ENCODE results near the gene FOXP1. TPM values are rescaled to one million over a fixed set of nuclear protein-coding genes. Genes with fewer than 3 reads are reported as not detected.

FOXP1 gene
- total and polyA plus RNA-seq, 2 donors (not counting 1 experiment from before 2014, with no cell fraction given) = 91.1 to 508 TPM

- POLR2A ChIA-PET = interaction anchor here (0.7 to 1.7 kb wide), 2 partner anchors 18 to 514 kb away, joined by 3 to 4 read pairs; no protein-coding TSS in a partner anchor
- no peaks in the 10 kb centered on the region for H3K9me3 Mint-ChIP-seq (ENCODE audit: insufficient read depth)
- Histone ChIP-seq H3K27me3 (replicated peaks in 1 of 4; ENCODE audit: control extremely low read depth in 1 of 4, control insufficient read depth in 3 of 4, insufficient read depth in 4 of 4, low read length in 3 of 4) (no peaks in the 10 kb centered on the region), H3K4me2 (replicated peaks; ENCODE audit: low read depth, low read length, poor library complexity, severe bottlenecking) (peak overlapping the region; percentile 5), H3K79me2 (ENCODE audit: control insufficient read depth, insufficient read depth, low read length) (peaks cover 89% of the 10 kb centered on the region), H2AFZ (ENCODE audit: insufficient read depth, low read depth, low read length, poor library complexity, severe bottlenecking) (no peak overlapping the region), H3K9me3 (ENCODE audit: control extremely low read depth in 1 of 3, control insufficient read depth in 2 of 3, insufficient read depth in 1 of 3, low read length in 2 of 3) (no peaks in the 10 kb centered on the region), H3K4me1 (ENCODE audit: control insufficient read depth in 2 of 2, insufficient read depth in 2 of 2, low read length in 2 of 2) (peaks cover 54 to 66% of the 10 kb centered on the region in 2 donors), H3K36me3 (replicated peaks in 1 of 2; ENCODE audit: control extremely low read depth in 1 of 2, control insufficient read depth in 1 of 2, extremely low read depth in 1 of 2, insufficient read depth in 2 of 2, low read length in 1 of 2) (no peaks in the 10 kb centered on the region), H4K20me1 (ENCODE audit: control insufficient read depth, insufficient read depth, low read length, poor library complexity, severe bottlenecking) (peaks cover 43% of the 10 kb centered on the region), H3K4me3 (ENCODE audit: control extremely low read depth in 1 of 5, extremely low read depth in 1 of 5, insufficient read depth in 1 of 5, low read depth in 2 of 5, low read length in 4 of 5) (no peak overlapping the region), H3K27ac (ENCODE audit: low read length in 2 of 2) (peak overlapping the region in 1 of 2 donors; percentile 58), H3K9ac (ENCODE audit: low read length) (no peak overlapping the region)
- peak overlapping the region; percentile 67 for H3K27ac Mint-ChIP-seq
- WGBS (ENCODE audit: insufficient coverage) = 54% methylated on average over 2 of the region's 6 CpGs
- DNase-seq = no peak
- H3K27me3 Mint-ChIP-seq = no peaks in the 10 kb centered on the region
- CTCF ChIA-PET = interaction anchor here (0.6 to 5.5 kb wide), 21 partner anchors 8 to 518 kb away, joined by 3 to 64 read pairs (median 4); no protein-coding TSS in a partner anchor
- intact Hi-C loops (cut with micrococcal nuclease) = loop anchor here (5.0 kb wide), 1 partner anchor 444 kb away; no protein-coding TSS in a partner anchor
- H3K4me1 Mint-ChIP-seq = peaks cover 66% of the 10 kb centered on the region
- peak overlapping the region; percentile 43 for H3K4me3 Mint-ChIP-seq
- no peak for TF ChIP-seq EZH2 (IDR thresholded peaks at IDR 0.05; ENCODE audit: borderline replicate concordance, insufficient read depth, low read depth, low read length, poor library complexity, severe bottlenecking)
- TF ChIP-seq CTCF (IDR thresholded peaks at IDR 0.05) = no peak
- no peak for ATAC-seq (ENCODE audit: low read depth)
Measured at GRCh38 chr3:71067977-71068654, 515.4 kb downstream of the FOXP1 start.

DNA sequence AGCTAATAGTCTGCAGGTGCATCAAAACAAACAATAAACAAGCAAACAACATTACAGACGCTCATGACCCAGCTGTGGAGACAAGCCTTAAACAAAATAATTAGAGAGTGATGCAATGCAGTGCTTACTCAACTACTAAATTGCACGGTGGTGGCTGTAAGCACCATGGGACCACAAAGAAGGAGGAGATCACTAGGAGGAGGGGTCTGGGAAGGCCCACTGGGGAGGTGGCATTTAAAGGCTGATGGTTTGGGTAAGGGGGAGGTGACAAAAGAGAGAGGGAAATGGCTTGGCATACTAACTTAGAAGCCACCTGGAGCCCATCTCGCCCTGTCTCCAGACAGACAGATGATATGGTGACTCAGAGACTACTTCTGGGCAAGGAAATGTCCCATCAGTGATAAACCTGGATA is 516.7 kb downstream of the FOXP1 start:
- Histone ChIP-seq H3K4me1 (ENCODE audit: control insufficient read depth in 2 of 2, insufficient read depth in 2 of 2, low read length in 2 of 2) (peaks cover 66 to 72% of the 10 kb centered on the region in 2 donors), H3K9ac (ENCODE audit: low read length) (peak overlapping the region; percentile 88), H3K4me3 (ENCODE audit: control extremely low read depth in 1 of 5, extremely low read depth in 1 of 5, insufficient read depth in 1 of 5, low read depth in 2 of 5, low read length in 4 of 5) (peak overlapping the region in 2 of 5 experiments; percentile 10 to 88), H3K36me3 (replicated peaks in 1 of 2; ENCODE audit: control extremely low read depth in 1 of 2, control insufficient read depth in 1 of 2, extremely low read depth in 1 of 2, insufficient read depth in 2 of 2, low read length in 1 of 2) (no peaks in the 10 kb centered on the region), H3K9me3 (ENCODE audit: control extremely low read depth in 1 of 3, control insufficient read depth in 2 of 3, insufficient read depth in 1 of 3, low read length in 2 of 3) (no peaks in the 10 kb centered on the region), H2AFZ (ENCODE audit: insufficient read depth, low read depth, low read length, poor library complexity, severe bottlenecking) (no peak overlapping the region), H4K20me1 (ENCODE audit: control insufficient read depth, insufficient read depth, low read length, poor library complexity, severe bottlenecking) (peaks cover 42% of the 10 kb centered on the region), H3K27ac (ENCODE audit: low read length in 2 of 2) (peak overlapping the region; percentile 95 to 97), H3K27me3 (replicated peaks in 1 of 4; ENCODE audit: control extremely low read depth in 1 of 4, control insufficient read depth in 3 of 4, insufficient read depth in 4 of 4, low read length in 3 of 4) (no peaks in the 10 kb centered on the region), H3K79me2 (ENCODE audit: control insufficient read depth, insufficient read depth, low read length) (peaks cover 89% of the 10 kb centered on the region), H3K4me2 (replicated peaks; ENCODE audit: low read depth, low read length, poor library complexity, severe bottlenecking) (peak overlapping the region; percentile 85)
- Mint-ChIP-seq H3K27me3 (no peaks in the 10 kb centered on the region), H3K9me3 (ENCODE audit: insufficient read depth) (no peaks in the 10 kb centered on the region), H3K4me1 (peaks cover 63% of the 10 kb centered on the region), H3K4me3 (peak overlapping the region; percentile 94), H3K27ac (peak overlapping the region; percentile 98)
- 0% methylated on average over 1 of the region's 3 CpGs for WGBS (ENCODE audit: insufficient coverage)
- ChIA-PET CTCF (interaction anchor here (0.7 to 3.7 kb wide), 4 partner anchors 11 to 445 kb away, joined by 3 to 24 read pairs (median 9); no protein-coding TSS in a partner anchor), POLR2A (interaction anchor here (0.6 kb wide), 2 partner anchors 54 to 58 kb away, joined by 3 to 6 read pairs; no protein-coding TSS in a partner anchor)
- DNase-seq (peak; percentile 47), ATAC-seq (ENCODE audit: low read depth) (peak; percentile 23)
- intact Hi-C loops (cut with micrococcal nuclease) = loop anchor here (5.0 kb wide), 1 partner anchor 445 kb away; no protein-coding TSS in a partner anchor
- no peak for TF ChIP-seq EZH2 (IDR thresholded peaks at IDR 0.05; ENCODE audit: borderline replicate concordance, insufficient read depth, low read depth, low read length, poor library complexity, severe bottlenecking)
- TF ChIP-seq CTCF (IDR thresholded peaks at IDR 0.05) = no peak

Measured in B cell (primary cell).